BLaER1 treated with 17β-estradiol and CSF1 and Interleukin-3, amounts not matched to agents 10 nM and 100 nM (cell line): ENCODE measurements around the gene ANKRD23.

Experiments
- H3K27ac ChIP-seq, 11 experiments: shearing (Covaris generic); formaldehyde crosslinking; 2 replicates each; pipeline ENCODE4 v1.8.1; 2022
- H3K27me3 ChIP-seq, 11 experiments: shearing (Covaris generic); formaldehyde crosslinking; 2 replicates each; pipeline ENCODE4 v1.8.1; 2022
- H3K36me3 ChIP-seq, 11 experiments: shearing (Covaris generic); formaldehyde crosslinking; 2 replicates each; pipeline ENCODE4 v1.8.1; 2022
- H3K4me1 ChIP-seq, 10 experiments: shearing (Covaris generic); formaldehyde crosslinking; 2 replicates each; pipeline ENCODE4 v1.8.1; 2022
- H3K4me2 ChIP-seq, 11 experiments: shearing (Covaris generic); formaldehyde crosslinking; 2 replicates each; pipeline ENCODE4 v1.8.1; 2022
- H3K4me3 ChIP-seq, 10 experiments: shearing (Covaris generic); formaldehyde crosslinking; 2 replicates each; pipeline ENCODE4 v1.8.1; 2022
- H3K9ac ChIP-seq, 11 experiments: shearing (Covaris generic); formaldehyde crosslinking; 2 replicates each; pipeline ENCODE4 v1.8.1; 2022
- H3K9me3 ChIP-seq, 11 experiments: shearing (Covaris generic); formaldehyde crosslinking; replicated peaks in 1 of 11; 2 replicates each; pipeline ENCODE4 v1.8.1; 2022
- H4K20me1 ChIP-seq, 11 experiments: shearing (Covaris generic); formaldehyde crosslinking; 2 replicates each; pipeline ENCODE4 v1.8.1; 2022
- Cebpa-rat ChIP-seq, 11 experiments: shearing (Covaris generic); IDR thresholded peaks; 2 replicates each; pipeline ENCODE4 v1.8.1; 2022

The ANKRD23 gene

DNA sequence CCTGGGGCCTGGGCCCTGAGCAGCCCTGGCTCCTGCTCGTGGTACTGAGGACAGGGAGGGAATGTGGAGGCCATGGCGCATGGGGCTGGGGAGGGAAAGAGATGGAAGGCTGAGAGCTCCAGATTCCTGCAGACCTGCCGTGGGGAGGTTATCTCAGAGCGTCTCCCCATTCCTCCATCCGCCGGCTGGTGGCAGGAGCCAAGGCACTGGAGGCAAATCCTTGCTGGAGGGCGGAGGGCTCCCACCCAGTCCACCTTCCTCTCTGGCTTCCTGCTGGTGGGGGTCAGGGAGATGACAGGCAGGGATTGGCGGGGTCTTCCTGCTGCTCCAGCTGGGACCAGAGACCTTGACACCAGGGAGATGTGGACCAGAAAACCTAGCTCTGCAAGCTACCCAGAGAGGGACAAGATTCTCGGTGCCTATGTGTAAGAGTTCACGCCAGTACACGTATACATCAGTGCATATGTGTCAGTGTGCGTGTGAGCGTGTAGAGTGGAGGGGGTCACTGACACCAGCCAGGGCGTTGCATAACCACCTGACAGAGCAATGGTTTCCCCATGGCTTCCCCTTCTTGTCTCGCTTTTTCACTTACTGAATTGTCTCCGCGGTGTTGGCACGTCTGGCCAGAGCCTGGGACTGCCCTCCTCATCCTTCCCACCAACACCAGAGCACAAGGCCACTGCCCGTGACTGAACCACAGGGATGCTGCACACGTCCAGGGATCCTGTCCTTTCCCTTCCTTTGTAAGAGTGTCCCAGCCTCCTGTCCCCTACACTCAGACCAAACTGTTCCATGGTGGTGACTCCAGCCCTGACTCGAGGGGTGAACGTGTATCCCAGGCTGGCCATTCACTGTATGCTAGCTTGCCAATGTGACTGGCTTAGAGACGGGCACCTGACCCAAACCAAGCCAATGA, 41.9 kb upstream of the ANKRD23 start:
- peaks cover 0 to 64% (median 0%) of the 10 kb centered on the region in 11 experiments; a peak in 4 of 22 replicates for H3K27me3 ChIP-seq

DNA sequence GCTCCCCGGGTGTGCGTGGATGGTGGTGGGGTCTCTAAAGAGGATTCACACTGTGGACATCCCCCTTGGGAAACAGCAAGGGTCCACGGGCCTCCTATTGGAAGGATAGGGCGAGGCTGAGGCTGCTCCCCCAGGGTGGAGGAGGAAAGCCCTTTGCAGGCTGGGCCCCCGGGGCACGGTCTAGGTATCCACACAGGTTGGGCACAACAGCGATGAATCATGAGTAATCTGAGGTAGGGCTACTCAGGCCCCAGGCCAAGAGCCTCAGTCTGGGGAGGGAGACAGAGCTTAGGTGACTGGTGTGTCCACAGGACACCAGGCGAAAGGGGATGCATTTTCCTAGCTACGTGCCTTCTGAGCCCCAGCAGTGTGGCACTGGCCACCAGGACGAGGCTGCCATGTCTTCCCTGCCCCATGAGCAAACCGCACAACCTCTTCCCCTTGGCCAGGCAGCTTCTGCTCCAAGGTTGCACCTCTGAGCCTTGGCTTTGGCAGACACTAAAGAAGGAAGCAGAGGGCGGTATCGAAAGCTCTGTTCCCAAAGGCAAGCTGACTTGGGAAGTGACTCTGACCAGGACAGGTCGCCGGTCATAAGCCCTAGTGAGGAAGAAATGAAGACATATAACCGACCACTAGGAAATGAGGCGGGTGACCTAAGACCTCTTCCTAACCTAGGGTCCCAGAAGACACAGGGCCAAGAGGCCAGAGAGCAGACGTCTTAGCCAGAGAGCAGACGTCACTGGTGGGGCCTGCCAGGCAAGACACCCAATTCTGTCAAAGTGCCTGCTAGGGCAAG, 40.7 kb upstream of the ANKRD23 start:
- TF ChIP-seq Cebpa-rat (IDR thresholded peaks at IDR 0.05), result no peak
- no peak overlapping the region for H3K9ac ChIP-seq
- no peaks in the 10 kb centered on the region for H3K36me3 ChIP-seq
- H3K27ac ChIP-seq, result no peak overlapping the region; a peak in 1 of 22 replicates
- no peaks in the 10 kb centered on the region for H3K9me3 ChIP-seq
- peak overlapping the region in 9 of 11 experiments; percentile 13 to 97 (median 46); a peak in 16 of 22 replicates for H3K4me2 ChIP-seq
- peaks cover 0 to 39% (median 0%) of the 10 kb centered on the region in 11 experiments; a peak in 5 of 22 replicates for H4K20me1 ChIP-seq
- H3K27me3 ChIP-seq, result peaks cover 0 to 58% (median 0%) of the 10 kb centered on the region in 11 experiments; a peak in 4 of 22 replicates
- H3K4me3 ChIP-seq, result no peak overlapping the region
- peaks cover 36 to 92% (median 73%) of the 10 kb centered on the region in 10 experiments for H3K4me1 ChIP-seq

More for the DNA sequence above, 41.9 kb upstream of the ANKRD23 start:
- H3K9me3 ChIP-seq, result no peaks in the 10 kb centered on the region
- peak overlapping the region in 2 of 11 experiments; percentile 13 to 32; a peak in 4 of 22 replicates for H3K4me2 ChIP-seq
- no peak overlapping the region for H3K4me3 ChIP-seq
- no peak for TF ChIP-seq Cebpa-rat (IDR thresholded peaks at IDR 0.05)
- peaks cover 32 to 86% (median 67%) of the 10 kb centered on the region in 10 experiments for H3K4me1 ChIP-seq
- H3K9ac ChIP-seq, result no peak overlapping the region
- peaks cover 0 to 39% (median 0%) of the 10 kb centered on the region in 11 experiments; a peak in 5 of 22 replicates for H4K20me1 ChIP-seq
- no peaks in the 10 kb centered on the region for H3K36me3 ChIP-seq
- H3K27ac ChIP-seq, result no peak overlapping the region; a peak in 1 of 22 replicates

DNA sequence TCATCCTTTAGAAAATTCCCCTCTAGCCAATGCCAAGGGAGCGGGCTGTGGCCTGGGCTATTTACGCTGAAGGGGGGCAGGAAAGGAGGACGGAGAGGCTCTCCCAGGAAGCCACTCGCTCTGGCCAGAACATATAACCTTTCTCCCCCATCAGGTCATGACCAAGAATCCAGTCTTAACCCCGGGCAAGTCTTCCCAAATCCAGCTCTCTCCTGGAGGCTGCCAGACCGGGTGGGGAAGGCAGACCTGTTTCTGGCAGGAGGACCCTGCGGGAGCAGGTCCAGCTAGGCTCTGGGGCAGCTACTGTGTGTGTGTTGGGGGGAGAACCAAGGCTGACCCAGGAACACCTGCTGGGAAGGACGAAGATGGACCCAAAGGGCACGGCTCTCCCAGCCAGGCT, 39.5 kb upstream of the ANKRD23 start:
- Histone ChIP-seq H3K9ac (no peak overlapping the region), H3K36me3 (no peaks in the 10 kb centered on the region)
- TF ChIP-seq Cebpa-rat (IDR thresholded peaks at IDR 0.05), result no peak

DNA sequence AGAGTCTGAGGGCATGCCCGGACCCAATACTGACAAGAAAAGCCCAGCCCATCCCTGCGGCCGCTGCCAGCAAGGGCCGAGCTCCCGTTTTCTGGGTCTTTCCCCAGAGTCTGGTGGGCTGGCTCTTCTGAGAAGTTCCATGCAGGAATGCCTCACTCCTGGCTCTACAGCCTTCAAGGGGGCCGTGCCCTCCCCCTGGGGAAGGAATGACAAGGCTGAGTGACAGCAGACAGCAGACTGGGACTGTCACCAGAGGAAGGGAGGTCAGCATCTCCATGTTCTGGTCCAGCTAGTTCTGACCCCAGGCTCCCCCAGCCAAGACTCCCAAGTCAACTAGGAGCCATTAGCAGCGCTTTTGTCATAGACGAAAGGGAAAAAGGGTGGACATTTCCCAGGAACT, 39.1 kb upstream of the ANKRD23 start:
- H3K9me3 ChIP-seq, result no peaks in the 10 kb centered on the region
- no peak overlapping the region for H3K9ac ChIP-seq
- H3K36me3 ChIP-seq, result no peaks in the 10 kb centered on the region
- peaks cover 0 to 61% (median 0%) of the 10 kb centered on the region in 11 experiments; a peak in 4 of 22 replicates for H3K27me3 ChIP-seq
- peaks cover 29 to 95% (median 76%) of the 10 kb centered on the region in 10 experiments for H3K4me1 ChIP-seq
- H3K4me2 ChIP-seq, result peak overlapping the region in 7 of 11 experiments; percentile 13 to 97 (median 91); a peak in 8 of 22 replicates
- H4K20me1 ChIP-seq, result peaks cover 0 to 34% (median 0%) of the 10 kb centered on the region in 11 experiments; a peak in 3 of 22 replicates
- no peak for TF ChIP-seq Cebpa-rat (IDR thresholded peaks at IDR 0.05)
- no peak overlapping the region for H3K27ac ChIP-seq
- no peak overlapping the region for H3K4me3 ChIP-seq

More for the DNA sequence above, 39.5 kb upstream of the ANKRD23 start:
- Histone ChIP-seq H3K4me3 (no peak overlapping the region), H4K20me1 (peaks cover 0 to 34% (median 0%) of the 10 kb centered on the region in 11 experiments; a peak in 5 of 22 replicates), H3K4me2 (peak overlapping the region in 8 of 11 experiments; percentile 13 to 97 (median 62); a peak in 12 of 22 replicates), H3K4me1 (peaks cover 29 to 95% (median 76%) of the 10 kb centered on the region in 10 experiments), H3K9me3 (no peaks in the 10 kb centered on the region), H3K27me3 (peaks cover 0 to 57% (median 0%) of the 10 kb centered on the region in 11 experiments; a peak in 4 of 22 replicates), H3K27ac (no peak overlapping the region)

DNA sequence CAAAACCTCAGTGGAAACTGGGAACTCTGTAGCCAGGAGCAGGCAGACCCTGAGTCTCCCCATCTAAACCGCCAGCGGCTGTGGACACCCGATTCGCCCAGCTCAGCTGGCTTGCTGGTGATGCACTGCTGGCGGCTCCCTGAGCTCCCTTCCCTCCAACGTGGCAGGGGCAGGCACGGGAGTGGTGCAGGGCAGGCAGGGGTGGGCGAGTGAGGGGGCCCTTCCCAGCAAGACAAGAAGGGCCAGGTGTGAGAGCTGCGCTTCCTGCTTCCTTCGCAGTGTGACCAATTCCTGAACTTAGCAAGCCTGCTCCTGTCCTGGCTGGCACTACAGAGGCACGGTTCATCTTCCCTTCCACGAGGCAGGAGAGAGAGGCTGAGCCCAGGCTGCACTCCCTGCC, 38.4 kb upstream of the ANKRD23 start:
- Histone ChIP-seq H3K4me2 (peak overlapping the region in 10 of 11 experiments; percentile 65 to 97 (median 84); a peak in 17 of 22 replicates), H3K27me3 (peaks cover 0 to 65% (median 0%) of the 10 kb centered on the region in 11 experiments; a peak in 4 of 22 replicates), H3K9ac (0 out of 22 replicates have a peak overlapping the region, but pooled peaks of 1 of the 11 experiments have one; percentile 13), H3K4me3 (0 out of 20 replicates have a peak overlapping the region, but pooled peaks of 1 of the 10 experiments have one; percentile 9), H4K20me1 (peaks cover 0 to 33% (median 0%) of the 10 kb centered on the region in 11 experiments; a peak in 3 of 22 replicates), H3K36me3 (no peaks in the 10 kb centered on the region), H3K27ac (0 out of 22 replicates have a peak overlapping the region, but pooled peaks of 1 of the 11 experiments have one; percentile 18), H3K9me3 (no peaks in the 10 kb centered on the region), H3K4me1 (peaks cover 29 to 95% (median 76%) of the 10 kb centered on the region in 10 experiments)
- TF ChIP-seq Cebpa-rat (IDR thresholded peaks at IDR 0.05), result no peak

DNA sequence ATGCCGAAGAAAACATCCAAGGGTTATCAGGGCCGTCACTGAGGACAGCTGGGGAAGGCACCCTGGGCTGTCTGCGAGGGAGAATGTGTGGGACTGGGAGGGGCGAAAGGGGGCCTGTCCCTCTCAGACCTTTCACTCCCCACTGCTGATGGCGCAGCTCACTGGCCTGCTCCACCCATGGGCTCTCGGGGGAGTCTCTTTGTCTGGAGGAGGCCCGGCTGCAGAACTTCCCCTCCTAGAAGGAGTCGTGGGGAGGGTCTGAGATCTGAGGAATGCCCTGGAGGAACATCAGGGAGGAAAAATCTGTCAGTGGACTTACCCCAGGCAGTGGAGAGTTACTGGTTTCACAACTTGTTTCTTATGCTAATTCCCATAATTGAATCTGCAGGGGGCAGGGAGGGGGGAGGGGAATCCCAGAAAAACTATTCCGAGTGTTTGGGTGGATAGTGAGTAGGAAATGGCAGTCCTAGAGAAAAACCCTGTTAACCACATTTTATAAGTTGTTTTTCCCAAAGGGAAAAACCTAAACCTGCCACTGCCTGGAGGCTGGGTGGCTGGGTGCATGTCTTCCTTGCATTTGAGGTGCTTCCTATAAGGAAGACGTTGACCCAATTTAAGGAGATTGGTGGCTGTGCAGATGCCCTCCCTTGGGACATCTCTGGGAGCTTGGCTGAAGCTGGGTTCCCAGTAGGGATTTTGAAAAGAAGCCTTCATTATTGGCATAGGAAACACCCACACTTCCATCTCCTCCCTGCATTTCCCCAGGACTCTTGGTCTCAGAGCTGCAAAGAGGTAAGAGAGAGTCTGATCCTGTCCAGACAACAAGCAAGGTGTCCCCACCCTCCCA, 37.8 kb upstream of the ANKRD23 start:
- H3K27ac ChIP-seq, result peak overlapping the region in 8 of 11 experiments; percentile 7 to 51 (median 22); a peak in 12 of 22 replicates
- peaks cover 0 to 69% (median 0%) of the 10 kb centered on the region in 11 experiments; a peak in 4 of 22 replicates for H3K27me3 ChIP-seq
- H4K20me1 ChIP-seq, result peaks cover 0 to 33% (median 0%) of the 10 kb centered on the region in 11 experiments; a peak in 3 of 22 replicates

DNA sequence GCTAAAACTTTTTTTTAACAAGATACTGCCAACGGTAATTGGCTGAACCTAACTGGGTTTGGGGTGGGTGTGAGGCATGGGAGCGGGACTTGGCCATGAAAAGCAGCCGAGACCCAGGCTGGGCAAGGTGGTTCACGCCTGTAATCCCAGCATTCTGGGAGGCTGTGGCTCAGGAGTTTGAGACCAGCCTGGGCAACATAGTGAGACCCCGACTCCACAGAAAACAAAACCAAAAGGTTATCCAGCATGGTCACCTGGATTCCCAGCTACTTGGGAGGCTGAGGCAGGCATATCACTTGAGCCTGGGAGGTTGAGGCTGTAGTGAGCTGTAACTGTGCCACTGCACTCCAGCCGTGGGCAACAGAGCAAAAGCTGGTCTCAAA, 37.1 kb upstream of the ANKRD23 start:
- H3K9me3 ChIP-seq, result no peaks in the 10 kb centered on the region
- H4K20me1 ChIP-seq, result peaks cover 0 to 40% (median 0%) of the 10 kb centered on the region in 11 experiments; a peak in 3 of 22 replicates
- H3K4me3 ChIP-seq, result peak overlapping the region in 1 of 10 experiments; percentile 9; a peak in 1 of 20 replicates
- no peaks in the 10 kb centered on the region for H3K36me3 ChIP-seq
- H3K4me2 ChIP-seq, result peak overlapping the region; percentile 65 to 97 (median 84)
- H3K4me1 ChIP-seq, result peaks cover 40 to 99% (median 87%) of the 10 kb centered on the region in 10 experiments
- peak overlapping the region in 6 of 11 experiments; percentile 21 to 53 (median 39); a peak in 4 of 22 replicates for H3K9ac ChIP-seq
- peaks cover 0 to 67% (median 0%) of the 10 kb centered on the region in 11 experiments; a peak in 4 of 22 replicates for H3K27me3 ChIP-seq
- H3K27ac ChIP-seq, result peak overlapping the region in 8 of 11 experiments; percentile 7 to 51 (median 22); a peak in 10 of 22 replicates
- TF ChIP-seq Cebpa-rat (IDR thresholded peaks at IDR 0.05), result no peak

More for the DNA sequence above, 37.8 kb upstream of the ANKRD23 start:
- peak overlapping the region in 6 of 11 experiments; percentile 21 to 53 (median 39); a peak in 8 of 22 replicates for H3K9ac ChIP-seq
- no peaks in the 10 kb centered on the region for H3K36me3 ChIP-seq
- H3K4me3 ChIP-seq, result peak overlapping the region in 1 of 10 experiments; percentile 9; a peak in 1 of 20 replicates
- no peaks in the 10 kb centered on the region for H3K9me3 ChIP-seq
- peaks cover 33 to 98% (median 80%) of the 10 kb centered on the region in 10 experiments for H3K4me1 ChIP-seq
- H3K4me2 ChIP-seq, result peak overlapping the region; percentile 65 to 97 (median 84)
- no peak for TF ChIP-seq Cebpa-rat (IDR thresholded peaks at IDR 0.05)
